ENCODE data around the gene CACNB1.

The CACNB1 gene

DNA sequence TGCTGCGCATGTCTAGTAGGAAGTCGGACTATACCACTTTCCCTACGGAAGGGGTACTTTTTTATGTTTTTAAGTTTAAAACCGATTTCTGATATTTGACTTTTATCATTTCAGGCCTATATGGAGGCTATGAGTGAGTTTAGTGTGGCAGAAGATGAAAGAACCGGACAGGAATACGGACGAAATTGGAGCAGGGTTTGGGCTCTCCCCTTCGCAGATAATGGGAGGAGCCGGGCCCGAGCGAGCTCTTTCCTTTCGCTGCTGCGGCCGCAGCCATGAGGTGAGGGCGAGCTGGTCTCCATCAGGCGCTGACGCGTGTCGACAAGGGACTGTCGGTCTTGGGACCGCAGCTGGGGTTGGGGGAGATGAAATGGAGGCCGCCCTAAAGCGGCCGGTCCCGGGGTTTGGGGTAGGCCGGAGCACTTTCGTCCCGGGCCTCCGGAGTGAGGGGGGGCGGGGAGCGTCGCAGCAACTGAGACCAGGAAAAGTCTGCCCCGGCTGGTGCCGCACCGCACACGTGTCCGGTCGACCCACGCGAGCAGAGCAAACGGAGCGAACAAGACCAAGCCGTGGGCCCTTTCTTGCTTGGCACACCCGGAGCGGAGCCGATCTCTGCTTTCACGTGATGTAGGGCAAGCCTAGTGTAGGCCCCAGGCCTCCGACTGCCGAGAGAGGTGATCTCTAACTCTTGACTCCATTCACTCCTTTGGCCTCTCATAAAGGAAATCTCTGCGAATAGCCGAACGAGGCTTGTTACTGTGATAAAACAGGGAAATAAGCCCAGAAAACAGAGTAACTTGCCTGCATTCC lies 2.8 kb upstream of the CACNB1 start, which contains the start of gene RPL19:
Gene RPL19, plus strand, starts transcription at position 214 of the 810 bp plus-strand sequence. Its CDS starts 62 bp downstream, at position 276.
- DNase-seq, result peak in 1 of 2 donors; percentile 84

GRCh38 chr17:39199820-39200069 lies 2.3 kb upstream of the CACNB1 start:
- DNase-seq, result peak; percentile 91 to 94

GRCh38 chr17:39198186-39198566 lies 707 bp upstream of the CACNB1 start:
- DNase-seq, result no peak

DNA sequence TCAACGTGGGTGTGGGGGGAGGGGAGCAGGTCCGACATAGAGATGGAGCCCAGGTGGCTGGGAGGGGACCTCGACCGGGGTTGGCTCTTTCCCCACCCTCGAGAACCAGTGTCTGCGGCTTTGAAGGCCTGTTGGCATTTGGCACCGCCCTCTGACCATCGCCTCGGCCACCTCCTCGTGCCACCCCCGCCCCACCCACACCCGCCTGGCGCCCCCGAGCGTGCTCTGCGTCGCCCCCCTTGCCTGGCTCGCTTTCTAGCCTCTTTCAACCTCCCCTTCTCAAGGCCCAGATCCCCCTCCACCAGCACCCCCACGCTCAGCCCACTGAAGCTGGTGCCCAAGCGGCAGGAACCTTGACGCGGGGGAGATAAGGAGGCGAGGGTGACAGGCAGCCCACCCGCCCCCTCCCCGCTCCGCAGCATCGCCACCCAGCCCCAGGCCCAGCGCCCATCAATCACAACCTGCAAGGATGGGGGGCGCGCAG lies 619 bp downstream of the CACNB1 start:
- no peak for DNase-seq

DNA sequence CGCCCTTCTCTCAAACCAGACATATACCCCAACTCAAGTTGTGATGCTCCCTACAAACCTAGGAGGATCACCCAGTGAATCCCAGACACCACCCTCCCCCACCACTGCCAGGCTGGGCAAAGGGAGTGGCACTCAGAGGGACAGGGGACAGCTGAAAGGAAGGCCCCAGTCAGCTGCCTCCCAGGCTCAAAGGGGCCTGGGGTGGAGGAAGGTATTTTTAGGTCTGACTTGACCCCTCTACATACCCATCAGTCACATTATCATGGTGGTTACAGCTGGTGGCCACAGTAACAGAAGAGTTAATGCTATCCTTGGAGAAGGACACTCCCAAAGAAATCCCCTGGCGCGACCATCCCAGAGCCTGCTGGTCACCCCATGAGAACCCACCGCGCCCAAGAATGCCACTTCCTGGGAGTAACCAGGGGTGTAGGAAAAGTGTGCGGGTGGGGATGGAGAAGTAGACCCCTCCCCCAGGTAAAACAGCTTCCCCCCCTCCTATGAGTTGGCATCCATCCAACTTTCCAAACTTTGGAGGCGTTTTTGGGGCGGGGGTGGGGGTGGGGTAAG lies 1.1 kb downstream of the CACNB1 start:
- no peak for DNase-seq

- peak; percentile 24 to 34 for DNase-seq
Measured at GRCh38 chr17:39195568-39196160, 1.8 kb downstream of the CACNB1 start.

GRCh38 chr17:39194985-39195524 lies 2.4 kb downstream of the CACNB1 start:
- no peak for DNase-seq

DNA sequence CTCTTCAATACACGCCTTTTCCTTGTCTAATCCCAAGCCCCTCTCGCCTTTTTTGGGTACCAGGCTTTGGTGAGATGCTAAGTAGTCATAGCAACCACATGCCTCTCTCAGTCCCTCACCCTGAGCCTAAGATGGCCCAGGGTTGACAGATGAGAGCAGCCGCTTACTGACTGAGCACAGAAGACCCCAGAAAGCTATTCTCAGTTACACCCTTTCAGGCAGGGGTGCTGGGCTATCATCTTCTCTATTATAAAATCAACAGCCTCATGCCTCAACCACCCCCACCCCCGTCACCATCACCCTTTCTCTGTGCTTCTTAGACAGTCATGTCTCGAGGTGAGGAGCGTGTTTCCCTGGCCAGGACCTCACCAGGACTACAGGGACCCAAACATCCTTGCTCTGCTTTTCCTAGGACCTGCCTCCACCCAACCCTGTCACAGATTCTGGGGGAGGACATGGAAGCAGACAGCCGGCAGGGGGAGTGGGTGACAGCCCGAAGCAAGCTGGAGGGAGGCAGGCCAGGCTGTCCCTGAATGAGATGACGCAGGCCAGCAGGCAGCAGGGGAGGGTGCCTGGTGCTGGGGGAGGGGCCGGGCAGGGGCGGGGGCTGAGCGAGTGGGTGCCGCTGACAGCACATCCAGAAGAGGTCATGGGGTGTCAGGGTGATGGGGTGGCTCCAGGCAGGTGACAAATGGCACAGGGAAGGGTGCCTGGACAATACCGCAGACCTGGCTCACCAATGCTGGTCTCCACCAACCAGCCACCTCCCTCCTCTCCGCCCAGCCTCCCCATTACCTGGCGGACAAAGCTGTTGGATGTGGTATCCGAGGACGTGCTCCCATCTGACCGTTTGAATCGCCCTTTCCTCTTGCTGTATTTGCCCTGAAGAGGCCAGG lies 3.1 kb downstream of the CACNB1 start:
- DNase-seq, result no peak

DNA sequence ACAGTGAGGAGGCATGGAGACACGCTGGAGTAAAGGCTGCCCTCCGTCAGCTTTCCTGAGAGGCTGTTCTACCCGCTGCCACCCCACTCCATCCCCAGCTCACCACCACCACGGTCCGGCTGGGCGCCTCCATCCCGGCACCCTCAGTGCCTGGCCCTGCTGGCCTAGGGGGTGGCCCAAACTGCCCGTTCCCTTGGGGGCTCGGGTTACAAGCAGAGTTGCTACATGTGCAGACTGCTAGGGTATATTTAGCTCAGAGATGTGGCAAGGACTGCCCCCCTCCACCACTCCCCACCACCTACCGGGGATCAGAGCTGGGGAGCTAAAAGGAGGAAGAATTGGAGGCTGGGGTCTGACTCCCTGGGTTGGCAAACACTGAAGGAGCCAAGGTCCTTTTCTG lies 4.1 kb downstream of the CACNB1 start:
- DNase-seq, result no peak

- DNase-seq, result no peak
Measured at GRCh38 chr17:39192901-39193300, 4.6 kb downstream of the CACNB1 start.

- DNase-seq, result no peak
Measured at GRCh38 chr17:39191750-39192510, 5.5 kb downstream of the CACNB1 start.

- no peak for DNase-seq
Measured at GRCh38 chr17:39187152-39187830, 10.2 kb downstream of the CACNB1 start.

GRCh38 chr17:39186481-39187002 lies 10.9 kb downstream of the CACNB1 start:
- DNase-seq, result no peak

GRCh38 chr17:39183720-39184119 lies 13.7 kb downstream of the CACNB1 start:
- DNase-seq, result no peak

DNA sequence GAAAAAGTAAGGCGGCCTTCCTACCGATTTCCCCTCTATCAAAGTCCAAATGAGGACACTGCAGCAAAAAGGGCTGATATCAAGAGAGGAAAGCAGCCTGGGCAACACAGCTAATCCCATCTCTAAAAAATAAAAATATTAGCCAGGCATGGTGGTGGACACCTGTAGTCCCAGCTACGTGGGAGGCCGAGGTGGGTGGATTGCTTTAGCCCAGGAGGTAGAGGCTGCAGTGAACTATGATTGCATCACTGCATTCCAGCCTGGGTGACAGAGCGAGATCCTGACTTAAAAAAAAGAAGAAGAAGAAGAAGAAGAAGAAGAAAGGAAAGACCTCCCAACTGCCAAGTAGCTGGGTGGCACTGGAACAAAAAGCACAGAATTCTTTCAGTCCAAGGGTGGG lies 14.4 kb downstream of the CACNB1 start:
- DNase-seq, result no peak

- DNase-seq, result no peak
Measured at GRCh38 chr17:39181303-39181702, 16.2 kb downstream of the CACNB1 start.

GRCh38 chr17:39178536-39178935 lies 18.9 kb downstream of the CACNB1 start:
- no peak for DNase-seq

DNA sequence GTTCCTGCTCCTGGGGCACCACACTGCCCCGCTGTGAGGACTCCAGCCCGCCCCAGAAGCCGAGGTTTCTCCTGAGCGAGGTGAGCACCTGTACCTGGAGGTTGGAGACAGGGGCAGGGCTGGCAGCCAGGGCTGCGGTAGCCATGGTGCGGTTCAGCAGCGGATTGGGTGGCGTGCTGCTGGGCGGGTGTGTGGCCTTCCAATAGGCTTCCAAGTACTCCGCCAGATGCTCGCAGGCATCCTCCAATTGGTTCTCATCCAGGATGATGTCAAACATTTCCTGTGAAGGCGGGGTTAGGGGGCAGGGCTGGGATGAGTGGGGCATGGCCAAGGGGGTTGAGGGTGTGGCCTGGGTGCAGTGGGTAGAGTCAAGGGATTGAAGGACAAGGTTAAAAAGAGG lies 20.2 kb downstream of the CACNB1 start:
- DNase-seq, result no peak

DNA sequence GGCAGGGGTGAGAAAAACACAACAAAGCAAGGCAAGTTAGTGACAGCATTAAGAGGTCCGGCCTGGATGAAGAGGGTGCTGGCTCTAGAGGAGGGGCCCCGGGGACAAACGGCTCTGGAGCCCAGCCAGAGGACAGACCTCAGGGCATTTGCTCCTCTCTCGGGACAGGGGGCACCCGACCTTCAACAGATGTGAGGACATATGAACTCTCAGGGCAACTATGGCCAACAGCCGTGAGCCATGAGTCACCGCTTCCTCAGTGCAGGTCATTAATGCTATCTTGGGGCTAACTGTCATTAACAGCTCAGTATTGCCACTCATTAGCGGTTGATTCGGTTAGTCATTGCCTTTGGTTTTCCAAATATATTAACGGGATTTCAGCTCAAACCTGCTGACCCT lies 21.8 kb downstream of the CACNB1 start:
- no peak for DNase-seq

DNA sequence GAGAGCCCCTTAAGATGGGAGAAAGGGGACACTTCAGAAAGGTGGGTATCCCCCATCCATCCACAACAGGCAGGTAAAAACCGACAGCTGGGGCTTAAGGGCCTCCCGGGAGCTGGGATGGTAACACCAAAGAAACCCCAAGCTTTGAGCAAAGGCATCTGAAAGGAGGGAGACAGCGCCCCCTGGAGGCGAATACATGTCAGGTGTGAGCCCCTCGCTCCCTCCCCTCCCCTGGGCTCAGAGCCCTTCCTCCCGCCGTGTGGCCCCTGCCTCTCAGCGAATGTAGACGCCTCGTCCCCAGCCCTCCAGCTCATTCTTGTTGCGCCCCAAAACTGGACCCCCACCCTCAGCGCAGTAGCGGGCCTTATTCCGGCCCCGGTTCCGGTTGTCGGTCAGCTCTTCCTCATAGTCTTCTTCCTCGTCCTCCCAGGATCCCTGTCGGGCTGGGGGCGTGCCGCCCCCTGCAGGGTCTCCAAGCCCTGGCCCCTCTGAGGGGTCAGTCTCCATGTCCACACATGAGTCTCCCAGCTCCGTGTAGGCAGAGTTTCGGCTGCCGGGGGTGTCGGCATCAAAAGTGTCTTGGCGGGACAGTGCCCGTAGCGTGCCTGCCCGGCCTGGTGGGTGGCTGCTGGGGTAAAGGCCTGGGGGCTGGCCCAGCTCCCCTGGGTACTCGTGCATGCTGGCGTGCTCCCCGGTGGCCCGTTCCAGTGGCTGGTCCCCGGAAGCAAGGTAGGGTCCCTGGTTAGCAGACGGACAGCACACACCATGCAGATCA lies 22.4 kb downstream of the CACNB1 start:
- DNase-seq, result peak; percentile 79
